ENCODE results near the gene APOBEC3B. TPM values are rescaled to one million over a fixed set of nuclear protein-coding genes. Genes with fewer than 3 reads are reported as not detected.
"Not testable (repeated sequence)": the region's sequence is repeated elsewhere in the genome, so short reads cannot be mapped to it uniquely, and the experiment has no call there.

The APOBEC3B gene
- total RNA-seq, 3 donors from 2014 or later, result 0.33 to 2.2 TPM; not detected in 1

- H3K27me3 ChIP-seq, result no peaks in the 10 kb centered on the region
- no peaks in the 10 kb centered on the region for H3K36me3 ChIP-seq
- intact Hi-C loops (cut with DNase I; ENCODE audit: low total_unique reads), result no loop called here
- TF ChIP-seq POLR2A (IDR thresholded peaks at IDR 0.05), result no peak
- no peak for TF ChIP-seq POLR2AphosphoS5 (IDR thresholded peaks at IDR 0.05)
- no peak for TF ChIP-seq CTCF (IDR thresholded peaks at IDR 0.05)
- no peak overlapping the region for H3K4me3 ChIP-seq
- no peaks in the 10 kb centered on the region for H3K4me1 ChIP-seq
- no peak overlapping the region for H3K27ac ChIP-seq
- DNase-seq (ENCODE audit: low spot score in 2 of 2), result no peak
- no peaks in the 10 kb centered on the region for H3K9me3 ChIP-seq
Observed at GRCh38 chr22:39029227-39029626, 47.1 kb downstream of the APOBEC3B start.

- no peak overlapping the region for H3K4me3 ChIP-seq
- H3K4me1 ChIP-seq, result no peaks in the 10 kb centered on the region
- DNase-seq (ENCODE audit: low spot score in 2 of 2), result no peak
- no peaks in the 10 kb centered on the region for H3K27me3 ChIP-seq
- TF ChIP-seq POLR2AphosphoS5 (IDR thresholded peaks at IDR 0.05) (no peak), POLR2A (IDR thresholded peaks at IDR 0.05) (no peak), CTCF (IDR thresholded peaks at IDR 0.05) (no peak)
- H3K36me3 ChIP-seq, result no peaks in the 10 kb centered on the region
- no peak overlapping the region for H3K27ac ChIP-seq
- no peaks in the 10 kb centered on the region for H3K9me3 ChIP-seq
- intact Hi-C loops (cut with DNase I; ENCODE audit: low total_unique reads), result no loop called here
Observed at GRCh38 chr22:39030705-39031104, 48.6 kb downstream of the APOBEC3B start.

GRCh38 chr22:39031434-39032295 lies 49.5 kb downstream of the APOBEC3B start:
- H3K4me1 ChIP-seq; DNase-seq (ENCODE audit: low spot score in 2 of 2); H3K27me3 ChIP-seq; H3K9me3 ChIP-seq; H3K36me3 ChIP-seq; intact Hi-C loops (cut with DNase I; ENCODE audit: low total_unique reads); H3K27ac ChIP-seq; H3K4me3 ChIP-seq: not testable (repeated sequence)

- H3K4me3 ChIP-seq; H3K27ac ChIP-seq; H3K36me3 ChIP-seq; H3K27me3 ChIP-seq; H3K4me1 ChIP-seq; DNase-seq (ENCODE audit: low spot score in 2 of 2); H3K9me3 ChIP-seq; intact Hi-C loops (cut with DNase I; ENCODE audit: low total_unique reads): not testable (repeated sequence)
Observed at GRCh38 chr22:39037071-39037470, 54.9 kb downstream of the APOBEC3B start.

- intact Hi-C loops (cut with DNase I; ENCODE audit: low total_unique reads), result no loop called here
- DNase-seq (ENCODE audit: low spot score in 2 of 2), result no peak
- no peaks in the 10 kb centered on the region for H3K27me3 ChIP-seq
- H3K27ac ChIP-seq, result peak overlapping the region; percentile 92 to 97
- H3K4me1 ChIP-seq, result peaks cover 6% of the 10 kb centered on the region in 2 donors
- H3K9me3 ChIP-seq, result no peaks in the 10 kb centered on the region
- H3K4me3 ChIP-seq, result no peak overlapping the region
- no peak for TF ChIP-seq POLR2A (IDR thresholded peaks at IDR 0.05)
- no peak for TF ChIP-seq POLR2AphosphoS5 (IDR thresholded peaks at IDR 0.05)
- TF ChIP-seq CTCF (IDR thresholded peaks at IDR 0.05), result no peak
- H3K36me3 ChIP-seq, result no peaks in the 10 kb centered on the region
Observed at GRCh38 chr22:39039306-39040126, 57.4 kb downstream of the APOBEC3B start.

- H3K36me3 ChIP-seq; intact Hi-C loops (cut with DNase I; ENCODE audit: low total_unique reads); H3K4me1 ChIP-seq; DNase-seq (ENCODE audit: low spot score in 2 of 2); H3K27me3 ChIP-seq; H3K9me3 ChIP-seq: not testable (repeated sequence)
- peak overlapping the region; percentile 52 to 77 (median 65) for H3K4me3 ChIP-seq
- H3K27ac ChIP-seq, result peak overlapping the region; percentile 92 to 97
Observed at GRCh38 chr22:39040155-39040537, 58.0 kb downstream of the APOBEC3B start.

GRCh38 chr22:39040538-39041296 lies 58.6 kb downstream of the APOBEC3B start, which contains the start of gene APOBEC3F:
Gene APOBEC3F (plus strand): TSS chr22:39040864. CDS start chr22:39040961, 97 bp downstream.
- H3K9me3 ChIP-seq; H3K4me1 ChIP-seq; H3K27me3 ChIP-seq; H3K36me3 ChIP-seq; intact Hi-C loops (cut with DNase I; ENCODE audit: low total_unique reads): not testable (repeated sequence)
- DNase-seq (ENCODE audit: low spot score in 2 of 2), result peak; percentile 64 to 72
- Histone ChIP-seq H3K4me3 (peak within 1 kb of the TSS; percentile 52 to 77 (median 65)), H3K27ac (peak within 1 kb of the TSS; percentile 92 to 97)

All from breast epithelium (tissue), 4 donors.